HL-60 (cell line): Measurements from ENCODE around the gene STMN1.

ENCODE experiments used
- DNase-seq, 2 experiments: peaks; one replicate each; pipeline ENCODE4 v3.0.0-alpha.2; 2010 to 2020; ENCODE audit warnings: low read depth in 1 of 2, low spot score in 1 of 2
- H3K27ac ChIP-seq: fragments of 250-450 bp; sonication (Bioruptor Pico); replicated peaks from 2 replicates; pipeline ENCODE4 v1.5.1; 2020; ENCODE audit warnings: mild to moderate bottlenecking, moderate library complexity
- H3K27me3 ChIP-seq: fragments of 250-450 bp; sonication (Bioruptor Pico); 2 replicates; pipeline ENCODE4 v1.5.1; 2021; ENCODE audit warnings: mild to moderate bottlenecking, moderate library complexity; ENCODE audit not compliant: insufficient read depth, poor library complexity, severe bottlenecking
- H3K4me3 ChIP-seq: replicated peaks from 2 replicates; pipeline ENCODE4 v1.5.1; 2011; ENCODE audit warnings: mild to moderate bottlenecking, control low read depth, low read length; ENCODE audit not compliant: insufficient read depth
- CTCF ChIP-seq: IDR thresholded peaks from one replicate; pipeline ENCODE4 v1.5.1; 2011; ENCODE audit warnings: low read length, control low read depth, inconsistent platforms; ENCODE audit not compliant: insufficient read depth
- GABPA ChIP-seq: IDR thresholded peaks from 2 replicates; pipeline ENCODE4 v1.6.1; 2012; ENCODE audit warnings: low read depth
- POLR2AphosphoS5 ChIP-seq: IDR thresholded peaks from 2 replicates; pipeline ENCODE4 v1.6.1; 2012; ENCODE audit warnings: low read depth
- REST ChIP-seq: IDR thresholded peaks from 2 replicates; pipeline ENCODE4 v1.6.1; 2012; ENCODE audit warnings: low read depth; ENCODE audit not compliant: insufficient replicate concordance
- SPI1 ChIP-seq: IDR thresholded peaks from 2 replicates; pipeline ENCODE4 v1.6.1; 2012; ENCODE audit warnings: low read depth, mild to moderate bottlenecking, borderline replicate concordance

STMN1 gene

GRCh38 chr1:25908161-25908560, 1.9 kb upstream of the STMN1 start:
- Histone ChIP-seq H3K4me3 (no peak overlapping the region), H3K27ac (no peak overlapping the region), H3K27me3 (no peaks in the 10 kb centered on the region)
- DNase-seq: no peak
- TF ChIP-seq POLR2AphosphoS5 (no peak), SPI1 (no peak), CTCF (no peak), GABPA (no peak), REST (no peak)

GRCh38 chr1:25907601-25908000, 1.4 kb upstream of the STMN1 start:
- Histone ChIP-seq H3K27ac (no peak overlapping the region), H3K4me3 (no peak overlapping the region), H3K27me3 (no peaks in the 10 kb centered on the region)
- DNase-seq: no peak
- TF ChIP-seq SPI1 (no peak), GABPA (no peak), CTCF (no peak), REST (no peak), POLR2AphosphoS5 (no peak)

GRCh38 chr1:25906644-25907300, 553 bp upstream of the STMN1 start:
- no peaks in the 10 kb centered on the region for H3K27me3 ChIP-seq
- H3K4me3 ChIP-seq: peak overlapping the region; percentile 83
- H3K27ac ChIP-seq: peak overlapping the region; percentile 96
- TF ChIP-seq POLR2AphosphoS5 (no peak), SPI1 (no peak), CTCF (no peak), REST (no peak), GABPA (no peak)
- DNase-seq: peak in 1 of 2 experiments; percentile 28
